CD4-positive, alpha-beta T cell (primary cell): ENCODE results near the gene IQCH. TPM values are rescaled to one million over a fixed set of nuclear protein-coding genes. Genes with fewer than 3 reads are reported as not detected.

Experiments used
- ATAC-seq: fragments of 200-7000 bp; cut with Tn5 transposase; one replicate; pipeline ENCODE4 v1.10.0; 2022; ENCODE audit warnings: mild to moderate bottlenecking; ENCODE audit not compliant: poor library complexity
- CTCF ChIA-PET: fragments of 350-600 bp; sonication (Branson Sonifier 250); formaldehyde crosslinking; loops from one replicate; lab custom pipeline; 2021; ENCODE audit warnings: antibody characterized with exemption, inconsistent platforms; lab: Charles Lee
- POLR2A ChIA-PET: fragments of 350-600 bp; sonication (Branson Sonifier 250); formaldehyde crosslinking; loops from one replicate; lab custom pipeline; 2021; ENCODE audit warnings: antibody characterized with exemption, inconsistent platforms; lab: Charles Lee
- DNase-seq, 14 experiments: peaks; one replicate each; pipeline ENCODE4 v3.0.0-alpha.2; 2013 to 2020; ENCODE audit warnings: mixed read lengths in 2 of 14
- H3K27ac ChIP-seq, 2 donors: one replicate each; pipeline versions ENCODE4 v1.5.1 to v1.7.0; 2013; ENCODE audit warnings: low read length in 2 of 2, low read depth in 1 of 2, mild to moderate bottlenecking in 1 of 2
- H3K27me3 ChIP-seq, 2 experiments: 1 replicate in 1 of 2; 2 replicates in 1 of 2; pipeline versions ENCODE4 v1.6.1 to v1.7.0; 2013; ENCODE audit warnings: low read length in 2 of 2, control low read depth in 1 of 2, mild to moderate bottlenecking in 1 of 2, moderate library complexity in 1 of 2; ENCODE audit not compliant: insufficient read depth in 2 of 2, control insufficient read depth in 1 of 2
- H3K36me3 ChIP-seq: one replicate; pipeline ENCODE4 v1.6.1; 2013; ENCODE audit warnings: low read length, control low read depth; ENCODE audit not compliant: insufficient read depth
- H3K4me1 ChIP-seq: one replicate; pipeline ENCODE4 v1.6.1; 2013; ENCODE audit warnings: low read length, control low read depth; ENCODE audit not compliant: insufficient read depth
- H3K4me3 ChIP-seq: one replicate; pipeline ENCODE4 v1.5.1; 2013; ENCODE audit warnings: mild to moderate bottlenecking, low read length, moderate library complexity
- H3K9me3 ChIP-seq, 2 experiments: 1 replicate in 1 of 2; 2 replicates in 1 of 2; pipeline versions ENCODE4 v1.6.1 to v1.7.0; 2013; ENCODE audit warnings: low read length in 2 of 2, mild to moderate bottlenecking in 2 of 2, control low read depth in 1 of 2, moderate library complexity in 1 of 2; ENCODE audit not compliant: control insufficient read depth in 1 of 2, insufficient read depth in 1 of 2
- H3K27ac Mint-ChIP-seq: one replicate; pipeline ENCODE4 v1.8.0; 2020; ENCODE audit warnings: mixed read lengths
- H3K27me3 Mint-ChIP-seq: one replicate; pipeline ENCODE4 v1.8.0; 2021; ENCODE audit warnings: mixed read lengths
- H3K36me3 Mint-ChIP-seq: one replicate; pipeline ENCODE4 v1.8.0; 2021; ENCODE audit warnings: low read depth, mixed read lengths
- H3K4me1 Mint-ChIP-seq: one replicate; pipeline ENCODE4 v1.8.0; 2021; ENCODE audit warnings: low read depth, mixed read lengths
- H3K4me3 Mint-ChIP-seq: one replicate; pipeline ENCODE4 v1.8.0; 2020; ENCODE audit warnings: mild to moderate bottlenecking, mixed read lengths
- H3K9me3 Mint-ChIP-seq: one replicate; pipeline ENCODE4 v1.8.0; 2020; ENCODE audit warnings: mixed read lengths
- CTCF ChIP-seq: fragments of 200-600 bp; IDR thresholded peaks from one replicate; pipeline ENCODE4 v1.8.0; 2022; ENCODE audit warnings: antibody characterized with exemption, mild to moderate bottlenecking
- intact Hi-C, 2 experiments: fragments of 100-400 bp; cut with DNase I in 1 of 2; cut with micrococcal nuclease in 1 of 2; formaldehyde crosslinking; loops; one replicate each; pipeline versions ENCODE4 v1.15.1 to v1.9.0; 2023 to 2025; cut with DNase I, micrococcal nuclease
- total RNA-seq, 174 experiments: library from RNA in 2 of 174; stranded (reverse) in 2 of 174; gene quantifications; one replicate each; pipeline ENCODE4 v1.2.3 and lab custom pipeline; 2021 to 2026

Gene IQCH
- total RNA-seq, 2 experiments from 2014 or later, result 0.85 to 1.3 TPM

GRCh38 chr15:67505675-67506572 lies 251.3 kb downstream of the IQCH start:
- H3K4me1 Mint-ChIP-seq, result no peaks in the 10 kb centered on the region
- no peak for TF ChIP-seq CTCF
- ATAC-seq (no peak), DNase-seq (no peak)
- Histone ChIP-seq H3K36me3 (no peaks in the 10 kb centered on the region), H3K9me3 (no peaks in the 10 kb centered on the region), H3K27me3 (no peaks in the 10 kb centered on the region), H3K27ac (no peak overlapping the region), H3K4me1 (no peaks in the 10 kb centered on the region), H3K4me3 (no peak overlapping the region)
- no peak overlapping the region for H3K27ac Mint-ChIP-seq
- no peaks in the 10 kb centered on the region for H3K27me3 Mint-ChIP-seq
- no peak overlapping the region for H3K4me3 Mint-ChIP-seq
- no peaks in the 10 kb centered on the region for H3K36me3 Mint-ChIP-seq
- H3K9me3 Mint-ChIP-seq, result no peaks in the 10 kb centered on the region
- ChIA-PET CTCF (no interaction called here), POLR2A (no interaction called here)
- intact Hi-C loops, result no loop called here

- Histone ChIP-seq H3K27me3 (no peaks in the 10 kb centered on the region), H3K9me3 (no peaks in the 10 kb centered on the region), H3K4me1 (no peaks in the 10 kb centered on the region), H3K27ac (no peak overlapping the region), H3K36me3 (peaks cover 3% of the 10 kb centered on the region), H3K4me3 (no peak overlapping the region)
- Mint-ChIP-seq H3K27ac (no peak overlapping the region), H3K36me3 (peaks cover 5% of the 10 kb centered on the region), H3K4me1 (no peaks in the 10 kb centered on the region), H3K27me3 (no peaks in the 10 kb centered on the region), H3K4me3 (no peak overlapping the region), H3K9me3 (no peaks in the 10 kb centered on the region)
- ChIA-PET CTCF (no interaction called here), POLR2A (no interaction called here)
- intact Hi-C loops, result no loop called here
- TF ChIP-seq CTCF, result no peak
- no peak for DNase-seq
- ATAC-seq, result no peak
These were observed 252.5 kb downstream of the IQCH start for GRCh38 chr15:67506775-67507747.

GRCh38 chr15:67508407-67508806 lies 253.8 kb downstream of the IQCH start:
- Histone ChIP-seq H3K36me3 (peaks cover 3% of the 10 kb centered on the region), H3K4me1 (no peaks in the 10 kb centered on the region), H3K9me3 (no peaks in the 10 kb centered on the region), H3K27ac (no peak overlapping the region), H3K4me3 (no peak overlapping the region), H3K27me3 (no peaks in the 10 kb centered on the region)
- intact Hi-C loops, result no loop called here
- Mint-ChIP-seq H3K27ac (no peak overlapping the region), H3K4me3 (no peak overlapping the region), H3K36me3 (peaks cover 14% of the 10 kb centered on the region), H3K27me3 (no peaks in the 10 kb centered on the region), H3K4me1 (no peaks in the 10 kb centered on the region), H3K9me3 (no peaks in the 10 kb centered on the region)
- POLR2A ChIA-PET, result interaction anchor here (0.8 kb wide), 1 partner anchor 12 kb away, joined by 3 read pairs; the partner anchor contains the start of gene C15orf61
- ATAC-seq, result no peak
- no peak for TF ChIP-seq CTCF
- CTCF ChIA-PET, result no interaction called here
- no peak for DNase-seq
